GM19468 (cell line): ENCODE data around the gene SPEM1.
"Not testable (repeated sequence)": the region's sequence is repeated elsewhere in the genome, so short reads cannot be mapped to it uniquely, and the experiment has no call there.

Experiments
- ATAC-seq: cut with Tn5 transposase; IDR thresholded peaks from one replicate; pipeline ENCODE4 v1.9.1; 2021; ENCODE audit warnings: mild to moderate bottlenecking, moderate library complexity, moderate number of reproducible peaks; ENCODE audit not compliant: unreplicated experiment; ENCODE audit errors: extremely low read depth

SPEM1 gene

GRCh38 chr17:7466318-7466638, 46.2 kb downstream of the SPEM1 start:
- no peak for ATAC-seq

DNA sequence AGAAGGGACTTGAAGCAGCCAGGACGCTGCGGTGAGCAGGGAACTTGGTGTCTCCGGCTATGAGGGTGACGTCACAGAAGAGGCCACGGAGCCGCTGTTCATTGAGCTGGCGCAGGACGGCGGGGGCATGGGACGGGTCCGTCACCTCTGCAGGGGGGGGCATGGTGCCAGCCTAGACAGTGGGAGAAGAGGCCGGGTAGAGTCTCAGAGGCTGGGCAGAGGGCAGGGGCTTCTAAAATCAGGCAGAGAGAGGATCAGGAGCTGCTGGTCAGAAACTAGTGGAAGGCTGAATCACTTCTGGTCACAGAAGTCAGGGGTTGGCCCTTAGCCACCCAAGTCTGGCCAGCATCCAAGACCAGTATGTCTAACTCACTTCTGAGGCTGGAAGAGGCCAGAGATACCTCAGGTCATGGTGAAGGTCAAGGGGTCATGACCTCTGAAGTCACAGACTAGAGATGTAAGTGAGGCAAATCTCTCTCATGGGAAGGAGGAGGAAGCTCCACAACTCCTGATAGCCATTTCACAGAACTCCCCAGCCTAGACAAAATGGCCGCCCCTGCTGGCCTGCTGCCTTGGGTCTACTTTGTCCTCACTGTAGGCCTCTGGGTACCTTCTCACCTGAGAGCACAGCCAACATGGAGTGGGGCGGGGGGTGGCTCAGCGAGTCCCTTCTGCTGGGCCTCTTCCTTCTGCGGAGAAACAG, 46.7 kb downstream of the SPEM1 start:
- ATAC-seq = no peak

DNA sequence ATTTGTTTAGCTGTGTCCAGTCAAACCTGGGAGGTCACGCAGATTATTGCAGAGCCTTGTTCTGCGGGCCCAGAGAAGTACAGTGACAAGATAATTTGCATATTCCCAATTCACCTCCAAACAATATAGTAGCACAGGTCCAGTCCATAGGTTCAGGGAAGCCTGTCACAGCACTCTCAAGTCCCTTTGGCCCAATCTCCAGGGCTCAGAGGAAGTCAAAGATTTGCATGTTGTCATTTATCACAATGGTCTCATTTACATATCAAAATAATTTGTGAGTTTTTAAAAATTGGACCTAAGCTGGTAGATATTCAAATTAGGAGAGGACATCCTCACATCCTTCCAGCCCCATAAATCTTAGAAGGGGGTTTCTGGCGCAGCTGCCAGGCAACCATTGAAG, 47.4 kb downstream of the SPEM1 start:
- no peak for ATAC-seq

- ATAC-seq = no peak
These were observed 48.2 kb downstream of the SPEM1 start for GRCh38 chr17:7468290-7468689.

DNA sequence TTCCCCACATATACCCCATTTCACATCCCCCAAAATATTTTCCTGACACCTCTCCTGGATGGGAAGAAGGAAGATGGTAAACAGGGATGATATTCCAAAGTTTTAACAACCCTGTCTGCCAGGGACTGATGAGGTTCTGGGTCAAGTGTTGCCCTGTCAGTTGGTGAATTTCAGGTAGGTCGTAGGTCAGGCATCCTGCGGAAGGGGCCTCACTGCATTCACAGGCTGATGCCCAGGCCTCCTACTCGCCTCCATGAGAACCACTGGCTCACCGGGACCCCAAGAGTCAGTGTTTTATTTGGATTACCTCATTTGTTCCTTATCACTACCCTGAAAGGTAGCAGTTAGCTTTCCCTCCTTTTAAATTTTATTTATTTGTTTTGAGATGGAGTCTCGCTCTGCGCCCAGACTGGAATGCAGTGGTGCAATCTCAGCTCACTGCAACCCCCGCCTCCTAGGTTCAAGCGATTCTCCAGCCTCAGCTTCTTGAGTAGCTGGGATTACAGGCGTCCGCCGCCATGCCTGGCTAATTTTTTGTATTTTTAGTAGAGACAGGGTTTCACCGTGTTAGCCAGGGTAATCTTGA, 48.8 kb downstream of the SPEM1 start:
- ATAC-seq = no peak

- not testable (repeated sequence) for ATAC-seq
These were observed 49.7 kb downstream of the SPEM1 start for GRCh38 chr17:7469843-7470242.

GRCh38 chr17:7470457-7470973, 50.4 kb downstream of the SPEM1 start:
- ATAC-seq = not testable (repeated sequence)
